Measurements from ENCODE around the gene ZNF888. TPM values are rescaled to one million over a fixed set of nuclear protein-coding genes. Genes with fewer than 3 reads are reported as not detected.
"Not testable (repeated sequence)": the region's sequence is repeated elsewhere in the genome, so short reads cannot be mapped to it uniquely, and the experiment has no call there.

The ZNF888 gene
- polyA plus RNA-seq, 1 donor from 2014 or later, result 0.26 TPM

- Histone ChIP-seq H3K79me2 (replicated peaks; ENCODE audit: insufficient read depth, low read length) (no peaks in the 10 kb centered on the region), H3F3A (ENCODE audit: insufficient read depth, low read length, poor library complexity, severe bottlenecking) (no peaks in the 10 kb centered on the region), H3K4me2 (ENCODE audit: low read length) (no peak overlapping the region), H2AFZ (ENCODE audit: low read depth, low read length) (no peak overlapping the region), H4K20me1 (ENCODE audit: insufficient read depth) (no peaks in the 10 kb centered on the region), H3K36me3 (ENCODE audit: insufficient read depth, low read length) (no peaks in the 10 kb centered on the region), H3K27me3 (ENCODE audit: insufficient read depth, low read depth, low read length) (no peaks in the 10 kb centered on the region), H3K9ac (ENCODE audit: low read length) (no peak overlapping the region), H3K9me2 (ENCODE audit: insufficient read depth, low read length) (no peaks in the 10 kb centered on the region), H3K9me3 (ENCODE audit: low read length) (no peaks in the 10 kb centered on the region), H3K27ac (ENCODE audit: low read length) (no peak overlapping the region), H3K4me3 (ENCODE audit: low read length) (no peak overlapping the region)
- TF ChIP-seq EZH2 (IDR thresholded peaks at IDR 0.05; ENCODE audit: borderline replicate concordance, insufficient read depth, low read length, poor library complexity, severe bottlenecking) (no peak), SMC3 (conservative IDR thresholded peaks at IDR 0.05; ENCODE audit: poor library complexity) (no peak), EP300 (conservative IDR thresholded peaks at IDR 0.05; ENCODE audit: poor library complexity, severe bottlenecking) (no peak)
These were observed 51.8 kb downstream of the ZNF888 start for GRCh38 chr19:52871466-52871865.

- H3F3A ChIP-seq (ENCODE audit: insufficient read depth, low read length, poor library complexity, severe bottlenecking); H3K27me3 ChIP-seq (ENCODE audit: insufficient read depth, low read depth, low read length); H3K4me2 ChIP-seq (ENCODE audit: low read length); H3K9me3 ChIP-seq (ENCODE audit: low read length); H3K27ac ChIP-seq (ENCODE audit: low read length); H3K9me2 ChIP-seq (ENCODE audit: insufficient read depth, low read length); H3K79me2 ChIP-seq (replicated peaks; ENCODE audit: insufficient read depth, low read length); H3K9ac ChIP-seq (ENCODE audit: low read length); H3K36me3 ChIP-seq (ENCODE audit: insufficient read depth, low read length); H2AFZ ChIP-seq (ENCODE audit: low read depth, low read length); H4K20me1 ChIP-seq (ENCODE audit: insufficient read depth); H3K4me3 ChIP-seq (ENCODE audit: low read length): not testable (repeated sequence)
These were observed 55.2 kb downstream of the ZNF888 start for GRCh38 chr19:52868031-52868430.

- H4K20me1 ChIP-seq (ENCODE audit: insufficient read depth); H3F3A ChIP-seq (ENCODE audit: insufficient read depth, low read length, poor library complexity, severe bottlenecking); H3K9me3 ChIP-seq (ENCODE audit: low read length); H3K4me2 ChIP-seq (ENCODE audit: low read length); H3K9me2 ChIP-seq (ENCODE audit: insufficient read depth, low read length); H3K36me3 ChIP-seq (ENCODE audit: insufficient read depth, low read length); H3K27me3 ChIP-seq (ENCODE audit: insufficient read depth, low read depth, low read length); H3K79me2 ChIP-seq (replicated peaks; ENCODE audit: insufficient read depth, low read length): not testable (repeated sequence)
- peak within 1 kb of the TSS; percentile 34 for H3K27ac ChIP-seq (ENCODE audit: low read length)
- H3K4me3 ChIP-seq (ENCODE audit: low read length), result peak within 1 kb of the TSS; percentile 69
- peak within 1 kb of the TSS; percentile 62 for H3K9ac ChIP-seq (ENCODE audit: low read length)
- peak within 1 kb of the TSS; percentile 58 for H2AFZ ChIP-seq (ENCODE audit: low read depth, low read length)
- TF ChIP-seq MXI1 (conservative IDR thresholded peaks at IDR 0.05; ENCODE audit: poor library complexity, severe bottlenecking) (peak; percentile 62), POLR2AphosphoS5 (IDR thresholded peaks at IDR 0.05) (peak; percentile 54), SMC3 (conservative IDR thresholded peaks at IDR 0.05; ENCODE audit: poor library complexity) (peak; percentile 23)
These were observed 65.6 kb downstream of the ZNF888 start, which contains the start of gene ZNF468 for GRCh38 chr19:52857378-52858191. Gene ZNF468 (minus strand): TSS chr19:52857619. CDS start chr19:52854272, 3,347 bp downstream.

- not testable (repeated sequence) for H3K4me2 ChIP-seq (ENCODE audit: low read length); H3K79me2 ChIP-seq (replicated peaks; ENCODE audit: insufficient read depth, low read length); H3K36me3 ChIP-seq (ENCODE audit: insufficient read depth, low read length); H3K9me2 ChIP-seq (ENCODE audit: insufficient read depth, low read length); H4K20me1 ChIP-seq (ENCODE audit: insufficient read depth); H3K27ac ChIP-seq (ENCODE audit: low read length); H3K27me3 ChIP-seq (ENCODE audit: insufficient read depth, low read depth, low read length); H3K9me3 ChIP-seq (ENCODE audit: low read length); H3F3A ChIP-seq (ENCODE audit: insufficient read depth, low read length, poor library complexity, severe bottlenecking)
- Histone ChIP-seq H2AFZ (ENCODE audit: low read depth, low read length) (peak overlapping the region; percentile 58), H3K4me3 (ENCODE audit: low read length) (peak overlapping the region; percentile 69), H3K9ac (ENCODE audit: low read length) (peak overlapping the region; percentile 62)
These were observed 66.5 kb downstream of the ZNF888 start for GRCh38 chr19:52856540-52857377.

Small RNA genes within 50 kb of the gene (small RNA-seq; reads per million reads assigned to genes)
- gene ZNF320, result 0.46 to 23.4 (median 2.4) reads per million in 3 experiments

Other genes with a start within 250 kb of the ZNF888 start
- gene ZNF611, start 188.4 kb downstream of the ZNF888 start, polyA plus RNA-seq, result 6.7 and 11.8 TPM in 2 replicates
- gene ZNF600, start 136.6 kb downstream of the ZNF888 start, polyA plus RNA-seq, result 0.59 TPM in 1 of 2 replicates, not detected in the other
- gene ZNF28, start 101.8 kb downstream of the ZNF888 start, polyA plus RNA-seq, result 10.0 and 15.4 TPM in 2 replicates
- 29.0 and 34.5 TPM in 2 replicates for gene ZNF468, start 65.8 kb downstream of the ZNF888 start, polyA plus RNA-seq
- 35.7 and 53.5 TPM in 2 replicates for gene ZNF320, start 25.8 kb downstream of the ZNF888 start, polyA plus RNA-seq
- gene ZNF816, start 39.5 kb upstream of the ZNF888 start, polyA plus RNA-seq, result 0.10 and 1.5 TPM in 2 replicates
- not detected in 2 replicates for gene ERVV-1, start 90.5 kb upstream of the ZNF888 start, polyA plus RNA-seq
- gene ERVV-2, start 121.3 kb upstream of the ZNF888 start, polyA plus RNA-seq, result not detected in 2 replicates
- 28.1 and 38.8 TPM in 2 replicates for gene ZNF160, start 180.0 kb upstream of the ZNF888 start, polyA plus RNA-seq
- gene ZNF415, start 209.5 kb upstream of the ZNF888 start, polyA plus RNA-seq, result 25.9 and 27.2 TPM in 2 replicates
- gene ZNF347, start 235.6 kb upstream of the ZNF888 start, polyA plus RNA-seq, result 7.4 and 7.7 TPM in 2 replicates

Measured in neural cell (in vitro differentiated cells).